Ovary (tissue), 3 donors: ENCODE data around the gene BCL11B.

Source experiments
- CTCF ChIP-seq, 3 donors: fragments of 450-650 bp in 2 of 3; fragments of 200-600 bp in 1 of 3; IDR thresholded peaks; one replicate each; pipeline versions ENCODE4 v1.5.1 to v1.8.0; 2016 to 2022; ENCODE audit warnings: antibody characterized with exemption in 3 of 3, mild to moderate bottlenecking in 1 of 3
- EP300 ChIP-seq: sonication (generic); formaldehyde crosslinking; IDR thresholded peaks from one replicate; pipeline ENCODE4 v1.6.1; 2017; ENCODE audit warnings: antibody characterized with exemption
- POLR2A ChIP-seq: fragments of 450-650 bp; IDR thresholded peaks from one replicate; pipeline ENCODE4 v1.6.1; 2017; ENCODE audit warnings: antibody characterized with exemption, mild to moderate bottlenecking, moderate library complexity
- donor health status: DM: no; HTN: no; CAD: no.

- no peak for TF ChIP-seq POLR2A
- TF ChIP-seq EP300 = no peak
- TF ChIP-seq CTCF (IDR thresholded peaks at IDR 0.05) = no peak
Observed at GRCh38 chr14:99181241-99181640, 90.8 kb downstream of the BCL11B start.
